GM19372 (cell line): ENCODE data around the gene GPR143.
A peak's percentile ranks its signal among the peaks of the same experiment; 100 is the strongest.

Experiments used
- ATAC-seq: cut with Tn5 transposase; IDR thresholded peaks from one replicate; pipeline ENCODE4 v1.9.1; 2021; ENCODE audit warnings: mild to moderate bottlenecking, low read depth, moderate library complexity; ENCODE audit not compliant: unreplicated experiment

GPR143 gene

DNA sequence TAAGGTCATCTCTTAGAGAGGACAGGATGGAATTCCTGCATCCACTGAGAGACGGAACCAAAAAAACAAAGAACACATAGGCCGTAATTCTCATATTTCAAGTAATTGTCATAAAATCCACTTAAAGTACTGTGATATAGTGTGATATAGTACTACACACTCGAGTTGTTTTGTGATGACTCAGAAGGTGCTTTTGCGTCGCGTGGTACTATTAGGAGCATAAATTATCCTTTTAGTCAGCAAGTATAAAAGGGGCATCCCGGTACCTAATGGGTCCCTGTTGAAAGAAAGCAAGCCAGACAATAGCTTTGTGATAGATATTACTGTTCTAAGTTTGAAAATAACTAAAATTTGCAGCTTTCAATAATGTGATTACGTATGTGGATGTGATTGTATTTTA lies 55.3 kb downstream of the GPR143 start:
- no peak for ATAC-seq

DNA sequence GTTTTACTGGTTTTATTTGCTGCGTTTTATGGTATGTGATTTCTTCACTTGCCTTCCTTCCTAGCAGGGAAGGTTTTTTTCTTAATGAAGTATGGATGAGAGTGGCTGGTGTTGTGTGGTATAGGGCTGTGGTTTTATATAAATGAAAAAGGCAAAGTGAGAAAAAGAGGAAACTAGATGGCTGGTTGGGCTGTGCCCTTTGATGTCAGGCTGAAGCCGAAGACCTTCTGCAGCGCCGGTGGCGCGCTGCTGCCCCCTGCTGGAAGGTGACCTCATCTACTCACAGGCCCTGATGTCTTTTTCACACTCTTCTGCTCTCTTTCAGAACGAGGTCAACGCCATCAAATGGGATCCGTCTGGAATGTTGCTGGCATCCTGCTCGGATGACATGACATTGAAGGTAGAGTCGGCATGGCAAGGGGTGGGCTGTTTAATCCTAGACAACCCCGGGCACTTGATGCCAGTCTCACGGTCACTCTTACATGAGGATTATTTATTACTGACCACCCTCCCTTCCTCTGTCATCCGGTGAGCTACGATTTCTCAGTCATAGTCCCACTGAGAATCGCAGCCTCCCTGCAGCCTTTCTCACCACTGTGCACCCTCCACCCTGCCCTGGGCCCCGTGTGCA lies 56.6 kb downstream of the GPR143 start:
- peak; percentile 84 for ATAC-seq

DNA sequence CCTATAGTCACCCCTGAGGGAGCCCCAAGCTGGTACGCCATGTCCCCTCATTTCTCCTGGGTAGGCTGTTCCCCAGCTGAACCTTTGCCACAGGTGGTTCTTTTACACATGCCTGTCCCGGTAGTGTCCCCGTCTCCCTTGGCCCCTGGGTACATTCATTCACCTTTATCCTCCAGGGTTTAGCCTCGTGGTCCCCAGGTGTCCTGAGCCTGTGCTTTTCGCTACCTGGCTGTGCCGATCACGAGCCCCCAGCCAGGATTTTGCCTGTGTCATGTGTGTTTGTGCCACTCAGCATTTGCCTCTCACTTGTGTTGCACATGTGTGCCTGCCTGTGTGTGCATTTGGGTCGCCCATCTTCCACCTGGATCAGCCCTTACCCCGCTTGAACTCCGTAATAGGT lies 57.6 kb downstream of the GPR143 start:
- ATAC-seq = no peak

DNA sequence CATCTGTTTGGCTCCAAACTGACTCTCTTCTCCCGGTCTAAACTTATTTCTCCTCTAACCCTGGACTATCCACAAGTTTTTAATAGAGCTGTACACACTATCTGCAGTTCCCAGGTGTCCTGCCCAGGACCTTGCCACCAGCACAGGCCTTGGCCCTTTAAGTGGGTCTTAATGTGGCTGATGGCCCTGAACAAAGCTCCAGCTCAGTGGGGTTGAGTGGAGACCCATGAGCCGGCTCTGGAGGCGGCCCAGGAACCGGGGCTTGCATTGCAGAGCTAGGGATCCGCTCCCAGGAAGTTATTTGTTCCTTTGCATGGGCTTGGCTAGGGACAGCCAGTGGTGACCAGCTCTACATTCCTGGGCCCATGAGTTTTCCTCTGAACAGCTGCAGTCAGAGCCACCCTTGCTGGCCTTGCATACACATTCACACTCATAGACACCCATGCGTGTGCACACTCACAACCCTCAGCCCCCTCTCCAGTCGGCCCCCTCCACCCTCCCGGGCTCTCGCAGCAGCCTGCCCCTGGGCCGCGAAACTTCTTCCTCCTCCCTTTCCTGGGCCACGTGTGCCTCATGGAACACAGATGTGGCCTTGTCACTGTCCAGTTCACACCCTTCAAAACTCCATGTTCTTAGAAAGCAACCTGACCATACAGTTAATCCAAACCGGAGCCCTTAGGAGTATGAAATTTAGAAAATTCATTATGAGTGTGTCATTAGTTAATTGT lies 58.2 kb downstream of the GPR143 start:
- no peak for ATAC-seq

DNA sequence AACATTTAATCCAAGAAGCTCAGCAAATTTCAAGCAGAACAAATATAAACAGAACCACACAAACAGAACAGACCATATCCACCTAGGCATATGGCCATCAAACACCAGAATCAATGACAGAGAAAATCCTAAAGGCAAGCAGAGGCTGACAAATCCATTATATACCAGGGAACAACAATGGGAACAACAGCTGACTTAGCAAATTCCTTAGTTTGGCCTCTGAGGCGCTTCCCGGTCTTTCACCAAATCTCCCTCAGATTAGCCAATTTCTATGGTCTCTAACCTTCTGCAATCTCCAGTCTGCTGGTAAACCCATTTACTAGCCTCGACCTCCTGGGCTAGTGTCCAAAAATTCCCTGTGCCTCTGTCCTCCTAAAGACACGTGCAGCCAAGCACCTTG lies 59.2 kb downstream of the GPR143 start:
- no peak for ATAC-seq

DNA sequence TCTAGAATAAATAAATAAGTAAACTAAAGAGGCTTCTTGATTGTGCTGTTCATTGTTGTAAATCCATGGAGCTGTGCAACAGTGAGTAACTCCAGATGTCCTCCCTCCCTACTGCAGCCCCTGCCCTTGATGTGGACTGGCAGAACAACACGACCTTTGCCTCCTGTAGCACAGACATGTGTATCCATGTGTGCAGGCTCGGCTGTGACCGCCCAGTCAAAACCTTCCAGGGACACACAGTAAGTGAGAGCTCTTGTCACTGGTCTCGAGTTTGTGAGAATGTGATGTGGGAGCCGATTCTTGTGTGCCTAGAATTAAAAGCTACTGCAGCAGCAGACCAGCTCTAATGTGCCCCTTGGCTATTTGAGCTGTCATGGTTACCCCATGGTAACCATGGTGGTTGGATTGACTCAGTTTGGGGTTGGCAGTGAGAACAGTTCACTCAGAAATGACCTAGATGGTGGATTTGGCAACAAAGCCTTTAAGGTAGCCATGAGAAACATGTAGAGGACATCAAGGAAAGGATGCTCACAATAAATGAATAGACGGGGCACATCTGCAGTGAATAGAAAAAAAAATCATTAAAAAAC lies 60.7 kb downstream of the GPR143 start:
- ATAC-seq = no peak

DNA sequence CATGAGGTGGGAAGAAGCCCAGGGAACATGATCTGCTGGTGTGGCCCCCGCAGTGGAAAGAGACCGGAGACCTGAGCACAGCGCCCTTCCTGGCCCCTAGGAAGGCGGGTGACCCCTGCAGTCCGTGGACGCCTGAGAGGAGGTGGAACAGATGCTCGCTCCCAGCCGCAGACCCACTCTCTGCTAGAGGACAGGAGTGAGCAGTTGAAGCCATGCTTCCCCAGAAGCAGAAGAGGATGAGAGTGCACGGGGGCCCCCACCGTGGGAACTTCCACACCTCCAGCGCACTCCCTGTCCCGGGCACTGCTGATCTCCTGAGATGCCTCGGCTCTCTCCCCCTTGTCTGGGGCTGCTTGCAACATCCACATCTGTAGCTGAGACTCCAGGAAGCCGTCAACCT lies 62.2 kb downstream of the GPR143 start:
- ATAC-seq = no peak

DNA sequence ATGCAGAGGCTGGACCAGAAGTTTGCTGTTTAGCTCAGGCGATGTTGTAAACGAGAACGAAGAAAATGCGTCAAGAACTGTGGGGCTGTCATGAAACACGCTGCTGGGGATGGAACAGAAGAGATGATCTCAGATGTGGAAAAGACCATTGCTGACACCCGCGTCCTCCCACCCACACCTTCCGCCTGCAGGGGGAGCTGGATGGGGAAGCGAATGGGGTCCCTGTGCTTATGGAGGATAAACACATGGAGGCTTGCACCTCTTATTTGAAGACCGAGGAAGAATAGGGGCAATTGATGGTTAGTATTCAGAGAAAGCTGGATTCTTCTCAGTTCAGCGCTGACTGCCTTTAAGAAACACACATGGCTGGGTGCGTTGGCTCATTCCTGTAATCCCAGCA lies 63.9 kb downstream of the GPR143 start:
- no peak for ATAC-seq

DNA sequence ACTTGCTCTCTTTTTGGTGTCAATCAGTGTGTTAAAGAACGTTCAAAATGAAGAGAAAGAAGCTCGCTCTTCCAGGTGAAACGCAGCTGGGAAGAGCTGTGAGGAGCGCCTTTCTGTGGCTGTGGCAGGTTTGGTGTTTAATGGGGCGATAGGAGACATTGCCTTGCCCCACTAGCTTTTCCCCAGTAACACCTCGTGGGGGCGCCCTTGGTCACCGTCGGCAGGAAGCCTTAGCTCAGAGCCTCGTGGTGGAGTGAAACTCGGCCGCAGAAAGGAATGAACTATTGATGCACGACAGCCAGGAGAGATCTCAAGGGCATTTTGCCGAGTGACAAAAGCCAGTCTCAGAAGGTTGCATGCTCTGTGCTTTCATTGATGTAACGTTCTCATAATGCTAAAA lies 65.1 kb downstream of the GPR143 start:
- ATAC-seq = no peak

DNA sequence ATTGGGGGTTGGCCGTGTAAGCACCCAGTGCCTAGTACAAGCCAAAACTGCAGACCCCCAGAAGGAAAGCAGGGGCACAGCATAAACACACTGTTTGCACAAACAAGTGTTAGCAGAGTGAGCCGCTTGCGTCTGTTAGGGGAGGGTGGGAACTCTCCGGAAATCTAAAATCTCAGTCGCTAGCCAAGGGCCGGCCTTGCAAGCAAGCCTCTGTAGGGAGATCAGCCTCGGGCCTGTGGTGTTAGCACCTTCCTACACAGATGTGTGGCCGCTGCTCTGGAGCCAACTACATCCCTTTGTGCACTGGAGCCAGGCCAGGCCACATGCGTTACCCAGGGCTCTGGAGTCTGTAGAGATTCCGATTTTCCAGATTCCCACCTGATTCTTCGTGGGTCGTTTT lies 67.1 kb downstream of the GPR143 start:
- ATAC-seq = no peak

DNA sequence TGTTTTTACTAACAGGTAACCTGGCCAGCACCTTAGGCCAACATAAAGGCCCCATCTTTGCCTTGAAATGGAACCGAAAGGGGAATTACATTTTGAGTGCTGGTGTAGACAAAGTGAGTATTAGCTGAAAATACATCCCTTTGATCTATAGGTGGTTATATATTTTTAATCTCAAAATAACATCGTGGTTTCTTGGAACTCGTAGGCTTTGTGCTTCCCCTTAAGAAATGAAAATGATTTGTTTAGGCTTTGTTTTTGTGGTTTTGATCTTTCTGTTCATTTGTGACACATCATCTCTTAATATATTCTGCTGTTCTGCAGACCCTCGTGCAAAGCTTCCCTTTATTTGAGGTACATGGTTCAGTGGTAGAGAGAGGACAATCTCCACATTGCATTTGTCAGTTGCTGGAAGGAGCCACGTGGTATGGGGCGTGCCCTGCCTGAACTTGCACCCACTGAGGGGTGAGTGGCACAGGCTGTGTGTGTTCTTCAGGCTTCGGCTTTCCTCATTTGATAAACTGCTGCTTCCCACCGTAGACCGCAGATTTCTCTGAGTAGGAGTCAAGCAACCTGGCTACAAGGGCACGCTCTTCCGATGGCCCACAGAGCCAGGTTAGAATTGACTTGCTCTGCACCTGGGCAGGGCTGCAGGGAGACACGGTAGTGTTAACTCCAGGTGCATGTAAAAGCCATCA lies 72.2 kb downstream of the GPR143 start:
- ATAC-seq = no peak

DNA sequence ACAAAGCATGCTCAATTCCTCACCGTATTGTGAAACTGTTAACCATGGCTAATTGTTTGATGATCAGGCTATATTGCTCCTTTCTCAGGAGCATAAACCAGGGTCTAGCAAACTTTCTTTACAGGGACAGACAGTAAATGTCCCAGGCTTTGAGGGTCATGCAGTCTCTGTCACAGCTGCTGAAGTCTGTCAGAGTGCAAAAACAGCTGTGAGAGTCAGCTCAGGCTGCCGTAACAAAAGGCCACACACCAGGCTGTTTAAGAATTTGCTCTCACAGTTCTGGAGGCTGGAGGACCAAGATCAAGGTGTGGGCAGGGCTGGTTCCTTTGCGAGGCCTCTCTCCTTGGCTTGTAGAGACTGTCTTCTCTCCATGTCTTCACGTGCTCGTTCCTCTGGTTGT lies 75.6 kb downstream of the GPR143 start:
- ATAC-seq = no peak

DNA sequence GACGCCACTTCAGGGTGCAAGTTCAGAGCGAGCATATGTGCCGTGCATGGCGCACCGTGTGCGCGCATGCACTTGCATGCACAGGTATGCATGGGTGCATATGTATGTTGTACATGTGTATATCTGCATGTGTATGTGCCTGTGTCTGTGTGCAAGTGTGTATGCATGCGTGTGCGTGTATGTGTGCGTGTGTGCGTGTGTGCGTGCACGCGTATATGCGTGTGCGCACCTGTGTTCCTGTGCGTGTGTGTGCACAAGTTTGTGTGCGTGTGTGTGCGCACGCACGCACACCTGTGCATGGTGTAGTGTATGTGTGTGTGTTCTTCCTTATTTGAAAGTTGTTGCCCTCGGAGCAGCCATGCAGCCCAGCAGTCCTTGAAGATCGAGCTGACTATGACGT lies 76.8 kb downstream of the GPR143 start:
- no peak for ATAC-seq

DNA sequence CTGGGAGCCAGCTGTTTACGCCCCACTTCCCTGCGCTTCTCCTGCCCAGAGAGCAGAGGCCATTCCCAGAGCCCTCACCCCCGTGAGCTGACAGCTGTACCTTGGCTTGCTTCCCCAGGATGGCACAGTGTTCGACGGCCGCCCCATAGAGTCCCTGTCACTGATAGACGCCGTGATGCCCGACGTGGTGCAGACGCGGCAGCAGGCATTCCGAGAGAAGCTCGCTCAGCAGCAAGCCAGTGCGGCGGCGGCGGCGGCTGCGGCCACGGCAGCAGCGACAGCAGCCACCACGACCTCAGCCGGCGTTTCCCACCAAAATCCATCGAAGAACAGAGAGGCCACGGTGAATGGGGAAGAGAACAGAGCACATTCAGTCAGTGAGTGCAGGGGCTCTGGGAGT lies 77.7 kb downstream of the GPR143 start:
- ATAC-seq = no peak

DNA sequence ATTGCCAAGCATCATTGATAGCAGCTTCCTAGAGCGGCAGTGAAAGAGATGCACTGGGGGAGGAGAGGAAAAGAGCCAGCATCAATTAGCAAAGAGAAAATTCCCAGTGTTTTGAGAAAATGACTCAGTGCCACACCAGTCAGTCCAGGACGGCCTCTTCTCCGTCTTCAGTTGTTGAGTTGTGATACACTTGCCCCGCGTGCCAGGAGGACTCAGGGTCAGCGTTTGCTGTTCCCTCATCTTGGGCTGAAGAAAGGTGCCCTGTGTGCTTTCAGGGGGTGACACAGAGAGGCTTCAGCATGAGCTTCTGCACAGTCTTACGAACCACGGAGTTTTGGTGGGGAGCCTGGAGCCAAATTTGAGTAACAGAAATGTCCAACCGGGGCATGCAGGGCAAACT lies 82.3 kb downstream of the GPR143 start:
- no peak for ATAC-seq

DNA sequence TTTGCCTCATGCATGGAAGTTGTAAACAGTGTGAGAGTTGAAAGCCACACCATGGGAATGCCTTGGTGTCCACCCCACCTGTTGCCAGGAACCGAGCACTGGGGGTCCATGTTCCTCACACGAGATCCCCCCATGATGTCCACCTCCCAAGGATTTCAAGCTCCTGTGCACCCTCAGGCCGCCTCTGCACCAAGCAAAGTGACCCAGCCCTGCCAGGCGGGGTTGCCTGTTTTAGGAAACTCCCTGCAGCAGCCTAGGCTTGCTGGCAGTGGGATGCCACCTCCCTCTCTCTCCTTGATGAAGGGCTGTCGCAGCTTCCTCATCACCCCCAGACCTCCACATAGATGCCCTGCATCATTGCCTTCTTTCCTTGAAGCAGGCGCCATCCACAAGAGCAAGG lies 82.8 kb downstream of the GPR143 start:
- no peak for ATAC-seq

DNA sequence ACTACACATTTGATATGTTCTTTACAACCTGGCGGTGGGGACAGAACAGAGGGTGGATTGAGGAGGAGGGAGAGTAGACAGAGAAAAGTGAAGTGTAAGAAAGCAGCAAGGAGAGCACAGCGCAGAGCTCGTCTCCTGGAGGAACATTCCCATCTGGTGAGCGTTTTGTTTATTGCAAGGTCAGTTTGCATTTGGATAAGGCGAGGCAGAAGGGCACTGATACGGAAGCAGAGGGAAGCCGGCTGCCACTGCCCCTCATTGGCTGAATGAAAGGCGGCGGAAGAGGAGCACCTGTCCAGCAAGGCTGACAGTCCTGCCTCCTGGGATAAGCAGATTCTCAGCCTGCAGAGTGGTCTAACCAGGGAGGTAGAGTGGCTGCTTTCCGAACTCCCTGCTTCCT lies 83.2 kb downstream of the GPR143 start:
- ATAC-seq = no peak

DNA sequence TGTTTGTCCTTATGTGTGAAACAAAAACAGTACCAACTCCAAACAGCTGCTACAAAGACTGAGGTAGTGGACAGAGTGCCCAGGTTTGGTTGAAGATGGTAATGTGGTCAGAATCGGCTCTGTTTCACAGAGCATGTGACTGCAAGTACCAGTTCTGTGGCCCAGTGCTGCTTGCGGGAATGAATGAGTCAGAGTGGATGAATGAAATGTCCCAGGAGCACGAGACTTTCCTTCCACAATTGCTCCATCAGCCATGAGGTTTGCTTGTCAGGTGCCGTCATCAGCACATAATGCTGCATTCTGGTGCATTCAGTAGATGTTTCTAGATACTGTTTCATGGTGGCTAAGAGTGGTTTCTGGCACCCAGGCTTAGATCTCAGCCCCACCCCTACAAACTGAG lies 84.2 kb downstream of the GPR143 start:
- ATAC-seq = no peak

DNA sequence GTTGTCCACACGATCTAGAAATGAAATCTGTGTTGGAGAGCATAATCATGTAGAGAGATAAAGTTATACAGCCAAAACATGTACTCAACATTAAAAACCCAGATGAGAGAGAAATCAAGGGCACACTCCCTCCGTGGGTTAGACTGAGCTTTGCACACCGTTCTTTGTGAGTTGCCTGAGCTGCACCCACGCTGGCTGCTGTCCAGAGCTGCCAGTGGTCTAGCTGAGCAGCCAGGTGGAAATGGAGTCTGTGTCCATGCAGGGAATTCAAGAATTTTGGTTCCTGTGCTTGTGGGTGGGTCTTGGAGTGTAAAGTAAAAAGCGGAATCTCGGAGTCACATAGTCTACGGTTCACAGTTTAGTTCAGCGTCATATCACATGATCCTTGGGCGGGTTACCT lies 84.6 kb downstream of the GPR143 start:
- no peak for ATAC-seq

DNA sequence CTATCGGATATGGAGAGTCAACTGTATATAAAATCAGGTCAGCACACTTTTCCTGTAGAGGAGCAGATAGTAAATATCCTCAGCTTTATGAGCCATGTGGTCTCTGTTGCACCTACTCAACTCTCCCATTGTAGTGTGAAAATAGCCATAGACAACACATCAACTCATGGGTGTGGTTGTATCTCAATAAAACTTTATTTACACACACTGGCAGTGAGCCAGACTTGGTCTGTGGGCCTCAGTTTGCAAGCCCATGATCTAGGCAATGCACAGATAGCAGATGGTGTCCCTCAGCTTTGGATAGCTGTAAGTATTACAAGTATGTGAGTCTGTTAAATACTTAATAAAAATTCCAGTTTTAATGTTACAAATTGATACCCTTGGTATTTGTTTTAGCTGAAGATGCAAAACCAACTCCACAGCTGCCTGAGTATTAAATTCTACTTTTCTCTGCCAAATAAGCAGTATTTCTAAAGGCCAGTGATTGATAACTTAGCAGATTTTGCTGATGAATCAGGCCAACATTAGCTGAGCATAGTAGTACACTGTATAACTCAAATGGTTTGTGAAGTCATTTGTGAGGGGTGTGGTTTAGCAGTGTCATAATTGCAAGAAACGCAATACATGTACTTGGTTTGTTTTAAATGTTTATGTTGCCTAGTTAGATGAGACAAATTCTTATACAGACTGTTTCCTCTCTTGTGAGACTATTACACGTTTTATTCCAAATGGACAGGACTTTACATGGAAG lies 87.3 kb downstream of the GPR143 start:
- ATAC-seq = no peak
